Measurements from ENCODE around the gene TNFRSF6B. TPM values are rescaled to one million over a fixed set of nuclear protein-coding genes. Genes with fewer than 3 reads are reported as not detected.
A peak's percentile ranks its signal among the peaks of the same experiment; 100 is the strongest.

Gene TNFRSF6B
- total RNA-seq, 1 donor from 2014 or later = 0.99 TPM

- H3K4me1 Mint-ChIP-seq (ENCODE audit: low read depth) = peaks cover 3% of the 10 kb centered on the region
- peak overlapping the region; percentile 69 for H3K4me3 Mint-ChIP-seq (ENCODE audit: unreplicated experiment)
- no peaks in the 10 kb centered on the region for H3K9me3 Mint-ChIP-seq (ENCODE audit: low read depth)
- peak overlapping the region; percentile 8 for H3K27ac Mint-ChIP-seq (ENCODE audit: unreplicated experiment)
- DNase-seq (ENCODE audit: low spot score) = peak; percentile 94
- no peaks in the 10 kb centered on the region for H3K27me3 Mint-ChIP-seq (ENCODE audit: low read depth)
- H3K36me3 Mint-ChIP-seq (ENCODE audit: low read depth) = peaks cover 3% of the 10 kb centered on the region
- TF ChIP-seq CTCF (IDR thresholded peaks at IDR 0.05) = peak; percentile 59
Measured at GRCh38 chr20:63740627-63741353, 44.3 kb downstream of the TNFRSF6B start.

DNA sequence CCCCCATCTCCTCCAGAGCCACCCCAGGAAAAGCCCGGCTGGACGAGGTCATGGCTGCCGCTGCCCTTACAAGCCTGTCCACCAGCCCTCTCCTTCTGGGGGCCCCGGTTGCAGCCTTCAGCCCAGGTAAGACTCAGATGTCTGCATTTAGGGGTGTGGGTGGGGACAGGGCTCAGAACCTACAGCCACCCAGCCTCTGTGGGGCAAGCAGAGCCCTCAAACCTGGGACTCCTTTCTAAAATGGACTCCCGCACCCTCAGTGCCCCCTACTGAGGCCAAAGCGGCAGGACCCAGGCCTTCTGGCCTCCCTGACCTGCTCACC, 44.9 kb downstream of the TNFRSF6B start:
- Mint-ChIP-seq H3K27me3 (ENCODE audit: low read depth) (no peaks in the 10 kb centered on the region), H3K4me3 (ENCODE audit: unreplicated experiment) (peak overlapping the region; percentile 69), H3K9me3 (ENCODE audit: low read depth) (no peaks in the 10 kb centered on the region), H3K36me3 (ENCODE audit: low read depth) (peaks cover 3% of the 10 kb centered on the region), H3K27ac (ENCODE audit: unreplicated experiment) (no peak overlapping the region), H3K4me1 (ENCODE audit: low read depth) (no peaks in the 10 kb centered on the region)
- no peak for DNase-seq (ENCODE audit: low spot score)
- no peak for TF ChIP-seq CTCF (IDR thresholded peaks at IDR 0.05)

DNA sequence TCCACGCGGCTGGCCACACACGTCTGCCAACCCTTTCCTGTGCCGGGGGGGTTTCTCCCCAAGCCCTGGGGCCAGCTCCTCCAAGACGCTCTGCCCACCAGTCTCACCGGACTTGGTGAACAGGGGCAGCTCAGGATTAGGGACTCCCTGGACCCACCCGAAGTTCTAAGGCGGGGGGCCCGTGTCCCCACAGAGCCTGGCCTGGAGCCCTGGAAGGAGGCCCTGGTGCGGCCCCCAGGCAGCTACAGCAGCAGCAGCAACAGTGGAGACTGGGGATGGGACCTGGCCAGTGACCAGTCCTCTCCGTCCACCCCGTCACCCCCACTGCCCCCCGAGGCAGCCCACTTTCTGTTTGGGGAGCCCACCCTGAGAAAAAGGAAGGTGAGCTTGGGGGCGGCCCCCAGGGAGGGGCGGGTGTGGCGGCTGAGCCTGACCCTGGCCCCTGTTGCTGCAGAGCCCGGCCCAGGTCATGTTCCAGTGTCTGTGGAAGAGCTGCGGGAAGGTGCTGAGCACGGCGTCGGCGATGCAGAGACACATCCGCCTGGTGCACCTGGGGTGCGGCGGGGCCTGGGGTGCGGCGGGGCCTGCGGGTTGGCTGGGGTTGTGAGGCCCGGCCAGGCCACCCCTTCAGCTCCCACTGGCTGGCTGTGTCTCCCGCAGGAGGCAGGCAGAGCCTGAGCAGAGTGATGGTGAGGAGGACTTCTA, 45.4 kb downstream of the TNFRSF6B start:
- no peaks in the 10 kb centered on the region for H3K9me3 Mint-ChIP-seq (ENCODE audit: low read depth)
- no peak for TF ChIP-seq CTCF (IDR thresholded peaks at IDR 0.05)
- peak overlapping the region; percentile 69 for H3K4me3 Mint-ChIP-seq (ENCODE audit: unreplicated experiment)
- no peak overlapping the region for H3K27ac Mint-ChIP-seq (ENCODE audit: unreplicated experiment)
- no peaks in the 10 kb centered on the region for H3K27me3 Mint-ChIP-seq (ENCODE audit: low read depth)
- peaks cover 3% of the 10 kb centered on the region for H3K36me3 Mint-ChIP-seq (ENCODE audit: low read depth)
- H3K4me1 Mint-ChIP-seq (ENCODE audit: low read depth) = no peaks in the 10 kb centered on the region
- peak; percentile 89 for DNase-seq (ENCODE audit: low spot score)

DNA sequence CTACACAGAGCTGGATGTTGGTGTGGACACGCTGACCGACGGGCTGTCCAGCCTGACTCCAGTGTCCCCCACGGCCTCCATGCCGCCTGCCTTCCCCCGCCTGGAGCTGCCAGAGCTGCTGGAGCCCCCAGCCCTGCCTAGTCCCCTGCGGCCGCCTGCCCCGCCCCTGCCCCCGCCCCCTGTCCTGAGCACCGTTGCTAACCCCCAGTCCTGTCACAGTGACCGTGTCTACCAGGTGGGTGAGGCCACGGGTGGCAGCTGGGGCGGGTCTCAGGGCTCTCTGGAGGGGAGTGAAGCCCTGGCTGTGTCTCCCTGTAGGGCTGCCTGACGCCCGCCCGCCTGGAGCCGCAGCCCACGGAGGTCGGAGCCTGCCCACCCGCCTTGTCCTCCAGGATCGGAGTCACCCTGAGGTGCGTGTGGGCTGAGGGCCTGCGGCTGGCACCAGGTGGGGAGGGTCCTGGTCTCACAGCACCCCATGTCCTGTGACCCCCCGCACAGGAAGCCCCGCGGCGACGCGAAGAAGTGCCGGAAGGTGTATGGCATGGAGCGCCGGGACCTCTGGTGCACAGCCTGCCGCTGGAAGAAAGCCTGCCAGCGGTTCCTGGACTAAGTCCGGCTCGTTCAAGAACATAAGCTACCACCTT, 46.1 kb downstream of the TNFRSF6B start:
- no peaks in the 10 kb centered on the region for H3K4me1 Mint-ChIP-seq (ENCODE audit: low read depth)
- TF ChIP-seq CTCF (IDR thresholded peaks at IDR 0.05) = no peak
- peaks cover 3% of the 10 kb centered on the region for H3K36me3 Mint-ChIP-seq (ENCODE audit: low read depth)
- H3K9me3 Mint-ChIP-seq (ENCODE audit: low read depth) = no peaks in the 10 kb centered on the region
- H3K4me3 Mint-ChIP-seq (ENCODE audit: unreplicated experiment) = no peak overlapping the region
- no peaks in the 10 kb centered on the region for H3K27me3 Mint-ChIP-seq (ENCODE audit: low read depth)
- peak; percentile 90 for DNase-seq (ENCODE audit: low spot score)
- H3K27ac Mint-ChIP-seq (ENCODE audit: unreplicated experiment) = no peak overlapping the region

DNA sequence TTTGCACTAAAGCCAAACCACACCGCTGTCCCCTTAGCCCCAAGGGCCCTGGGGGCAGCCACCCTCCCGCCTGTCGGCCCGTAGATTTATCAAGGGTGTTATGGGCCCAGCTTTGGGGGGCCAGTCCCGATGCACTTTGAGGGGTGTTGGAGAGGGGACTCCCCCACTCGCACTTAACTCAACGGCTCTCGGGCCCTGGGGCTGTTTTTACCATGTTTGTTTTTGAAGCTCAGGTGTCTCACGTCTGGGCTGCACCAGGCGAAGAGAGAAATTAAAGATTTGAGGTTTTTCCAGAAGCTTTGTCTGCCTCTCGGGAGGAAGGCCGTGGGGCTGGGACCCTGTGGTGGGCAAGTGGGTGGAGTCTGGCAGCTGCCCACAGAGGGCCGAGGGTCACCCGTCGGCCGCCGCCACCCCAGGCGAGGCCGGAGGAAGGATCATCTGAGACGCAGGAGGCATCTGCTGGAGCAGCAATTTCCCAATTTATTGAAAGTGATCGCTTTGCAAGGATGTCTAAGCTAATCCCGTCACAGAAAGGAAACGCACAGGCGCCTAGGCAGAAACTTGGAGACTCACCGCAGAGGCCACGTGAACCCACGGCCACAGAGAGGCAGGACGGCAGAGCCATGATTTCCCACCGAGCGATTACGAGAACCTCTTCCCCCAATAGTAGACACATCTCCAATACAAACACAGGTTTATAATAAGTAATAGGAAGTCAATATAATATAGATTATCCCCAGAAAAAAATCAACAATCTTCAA, 46.9 kb downstream of the TNFRSF6B start:
- H3K27ac Mint-ChIP-seq (ENCODE audit: unreplicated experiment) = no peak overlapping the region

More for the DNA sequence above, 46.9 kb downstream of the TNFRSF6B start:
- Mint-ChIP-seq H3K27me3 (ENCODE audit: low read depth) (no peaks in the 10 kb centered on the region), H3K36me3 (ENCODE audit: low read depth) (peaks cover 3% of the 10 kb centered on the region), H3K4me1 (ENCODE audit: low read depth) (no peaks in the 10 kb centered on the region), H3K9me3 (ENCODE audit: low read depth) (no peaks in the 10 kb centered on the region), H3K4me3 (ENCODE audit: unreplicated experiment) (no peak overlapping the region)
- peak; percentile 72 for DNase-seq (ENCODE audit: low spot score)
- TF ChIP-seq CTCF (IDR thresholded peaks at IDR 0.05) = no peak

Measured in chondrocyte (in vitro differentiated cells).